GM12878 (cell line): ENCODE data around the gene CFLAR. TPM values are rescaled to one million over a fixed set of nuclear protein-coding genes. Genes with fewer than 3 reads are reported as not detected.

Source experiments
- ATF7 ChIP-seq: fragments of 450-650 bp; IDR thresholded peaks from 2 replicates; pipeline ENCODE4 v1.6.1; 2016; ENCODE audit warnings: low read depth, mild to moderate bottlenecking
- BCL11A ChIP-seq: IDR thresholded peaks from 2 replicates; pipeline ENCODE4 v1.6.1; 2011; ENCODE audit warnings: low read depth, low read length
- BRCA1 ChIP-seq: IDR thresholded peaks from 2 replicates; pipeline ENCODE4 v1.6.1; 2011; ENCODE audit warnings: low read depth, low read length, improper control_type of control experiment
- CBX3 ChIP-seq: fragments of 200-600 bp; sonication (generic); IDR thresholded peaks from 2 replicates; pipeline ENCODE4 v1.6.1; 2016; ENCODE audit warnings: low read depth, borderline replicate concordance
- CHD1 ChIP-seq: IDR thresholded peaks from 2 replicates; pipeline ENCODE4 v1.6.1; 2012; ENCODE audit warnings: low read depth, low read length, improper control_type of control experiment
- ESRRA ChIP-seq: IDR thresholded peaks from 2 replicates; pipeline ENCODE4 v1.6.1; 2012; ENCODE audit warnings: mild to moderate bottlenecking, low read length, improper control_type of control experiment
- FOXK2 ChIP-seq: fragments of 450-650 bp; IDR thresholded peaks from 2 replicates; pipeline ENCODE4 v1.6.1; 2017; ENCODE audit warnings: mild to moderate bottlenecking, moderate library complexity
- GABPA ChIP-seq: IDR thresholded peaks from 2 replicates; pipeline ENCODE4 v1.6.1; 2014; ENCODE audit warnings: antibody characterized with exemption, low read depth, mild to moderate bottlenecking, inconsistent platforms
- HDAC2 ChIP-seq: fragments of 200-600 bp; sonication (generic); IDR thresholded peaks from 2 replicates; pipeline ENCODE4 v1.6.1; 2017
- IRF4 ChIP-seq: IDR thresholded peaks from 2 replicates; pipeline ENCODE4 v1.6.1; 2011; ENCODE audit warnings: low read depth, low read length
- KAT2A ChIP-seq: conservative IDR thresholded peaks from 2 replicates; pipeline ENCODE4 v1.6.1; 2011; ENCODE audit warnings: low read depth, low read length; ENCODE audit not compliant: control insufficient read depth
- KLF5 ChIP-seq: fragments of 450-650 bp; IDR thresholded peaks from 2 replicates; pipeline ENCODE4 v1.6.1; 2014; ENCODE audit warnings: mild to moderate bottlenecking; ENCODE audit not compliant: partially characterized antibody
- LARP7 ChIP-seq: fragments of 450-650 bp; IDR thresholded peaks from 2 replicates; pipeline ENCODE4 v1.6.1; 2017; ENCODE audit warnings: mild to moderate bottlenecking
- MYB ChIP-seq: fragments of 150-350 bp; IDR thresholded peaks from 2 replicates; pipeline ENCODE4 v1.6.1; 2014; ENCODE audit warnings: mild to moderate bottlenecking, low read depth, low read length, borderline replicate concordance
- PAX5 ChIP-seq: IDR thresholded peaks from 2 replicates; pipeline ENCODE4 v1.6.1; 2011; ENCODE audit warnings: low read depth, low read length, borderline replicate concordance
- PML ChIP-seq: IDR thresholded peaks from 2 replicates; pipeline ENCODE4 v1.6.1; 2012; ENCODE audit warnings: low read length, inconsistent platforms
- POLR2AphosphoS2 ChIP-seq: IDR thresholded peaks from 2 replicates; pipeline ENCODE4 v1.6.1; 2011; ENCODE audit warnings: low read depth, mild to moderate bottlenecking, low read length, improper control_type of control experiment, moderate library complexity
- RUNX3 ChIP-seq: IDR thresholded peaks from 2 replicates; pipeline ENCODE4 v1.6.1; 2012; ENCODE audit warnings: low read length, inconsistent platforms
- SUZ12 ChIP-seq: fragments of 200-600 bp; sonication (generic); IDR thresholded peaks from one replicate; pipeline ENCODE4 v1.6.1; 2018; ENCODE audit warnings: antibody characterized with exemption, mild to moderate bottlenecking; ENCODE audit not compliant: unreplicated experiment
- ZNF274 ChIP-seq: IDR thresholded peaks from one replicate; pipeline ENCODE4 v1.8.0; 2011; ENCODE audit not compliant: insufficient read length, insufficient read depth
- polyA plus RNA-seq, 11 experiments: library from polyadenylated mRNA; depleted of rRNA in 4 of 11; unstranded in 6 of 11; stranded (reverse) in 5 of 11; fragments of >200 nt; fragmentation: Nextera tagmentation in 4 of 11; fragmentation: Illumina TruSeq in 1 of 11; extraction: Ambion mirVana in 4 of 11; extraction: Trizol in 1 of 11; gene quantifications; 1 replicate in 1 of 11; 2 replicates in 10 of 11; pipeline versions ENCODE4 v1.2.1 to v1.2.3, GENCODE V29; 2011 to 2016; ENCODE audit warnings: inconsistent platforms in 2 of 11, missing spikeins in 2 of 11, low read depth in 1 of 11
- total RNA-seq, 4 experiments: library from RNA; depleted of rRNA in 3 of 4; stranded (reverse); fragments of >200 nt in 3 of 4; fragmentation: Illumina TruSeq in 1 of 4; extraction: Trizol in 1 of 4; gene quantifications; 2 replicates each; pipeline versions ENCODE4 v1.2.1 to v1.2.3, GENCODE V29; 2013 to 2021
- TF ChIP-seq, protein P1 (sequence below): fragments of 450-650 bp; formaldehyde crosslinking; IDR thresholded peaks from 2 replicates; pipeline ENCODE4 v1.4.0; 2020; ENCODE audit warnings: mild to moderate bottlenecking, moderate library complexity
- TF ChIP-seq, protein P2 (sequence below): fragments of 450-650 bp; IDR thresholded peaks from 2 replicates; pipeline ENCODE4 v1.6.1; 2016; ENCODE audit warnings: mild to moderate bottlenecking
- TF ChIP-seq, protein P3 (sequence below): IDR thresholded peaks from 2 replicates; pipeline ENCODE4 v1.6.1; 2011; ENCODE audit warnings: low read depth, mild to moderate bottlenecking, low read length, moderate library complexity, borderline replicate concordance; ENCODE audit errors: extremely low read depth
- TF ChIP-seq, protein P4 (sequence below): fragments of 150-350 bp; IDR thresholded peaks from 2 replicates; pipeline ENCODE4 v1.6.1; 2016; ENCODE audit warnings: low read depth, low read length

The CFLAR gene
- total and polyA plus RNA-seq, 10 of the 15 experiments (the other 5 are each of a cell fraction or from before 2014, with no cell fraction given): 80.6 to 181 (median 101) TPM

DNA sequence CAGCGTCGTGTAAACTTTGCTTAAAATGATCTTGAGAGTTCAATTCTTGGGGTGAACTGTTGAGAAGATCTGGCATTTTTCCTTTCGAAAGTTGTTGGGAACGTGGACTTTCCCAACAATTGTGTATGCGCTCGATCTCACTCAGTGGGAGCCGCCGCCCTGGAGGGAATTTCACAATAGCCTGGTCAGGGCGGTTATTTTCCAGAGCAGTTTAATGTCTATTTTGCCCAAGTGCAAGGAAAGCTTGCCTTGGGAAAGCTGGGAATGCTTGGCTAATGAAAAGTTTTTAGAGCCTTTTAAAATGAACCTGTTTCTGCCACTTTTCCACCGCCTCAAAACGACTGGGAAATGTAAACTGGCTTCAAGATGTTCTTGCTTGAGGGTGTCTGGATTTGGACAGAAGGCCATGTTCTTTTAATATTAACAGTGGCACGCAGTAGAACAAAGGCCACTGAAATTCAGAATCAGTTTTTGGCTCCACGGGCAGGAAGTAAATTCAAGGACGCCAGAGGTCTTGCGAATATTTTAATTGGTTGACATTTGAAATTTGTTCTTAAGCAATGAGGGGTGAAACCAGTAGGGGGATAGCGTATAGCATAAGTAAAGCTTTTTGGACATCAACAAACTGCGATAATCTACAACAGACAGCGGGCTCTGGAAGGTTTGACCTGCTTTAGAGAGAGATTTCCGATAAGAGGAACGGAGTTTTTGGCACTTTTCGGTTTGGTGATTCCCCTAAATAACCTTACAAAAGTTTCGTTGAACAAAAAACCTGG lies 1.2 kb downstream of the CFLAR start (continued):
- TF ChIP-seq, protein P1, sequence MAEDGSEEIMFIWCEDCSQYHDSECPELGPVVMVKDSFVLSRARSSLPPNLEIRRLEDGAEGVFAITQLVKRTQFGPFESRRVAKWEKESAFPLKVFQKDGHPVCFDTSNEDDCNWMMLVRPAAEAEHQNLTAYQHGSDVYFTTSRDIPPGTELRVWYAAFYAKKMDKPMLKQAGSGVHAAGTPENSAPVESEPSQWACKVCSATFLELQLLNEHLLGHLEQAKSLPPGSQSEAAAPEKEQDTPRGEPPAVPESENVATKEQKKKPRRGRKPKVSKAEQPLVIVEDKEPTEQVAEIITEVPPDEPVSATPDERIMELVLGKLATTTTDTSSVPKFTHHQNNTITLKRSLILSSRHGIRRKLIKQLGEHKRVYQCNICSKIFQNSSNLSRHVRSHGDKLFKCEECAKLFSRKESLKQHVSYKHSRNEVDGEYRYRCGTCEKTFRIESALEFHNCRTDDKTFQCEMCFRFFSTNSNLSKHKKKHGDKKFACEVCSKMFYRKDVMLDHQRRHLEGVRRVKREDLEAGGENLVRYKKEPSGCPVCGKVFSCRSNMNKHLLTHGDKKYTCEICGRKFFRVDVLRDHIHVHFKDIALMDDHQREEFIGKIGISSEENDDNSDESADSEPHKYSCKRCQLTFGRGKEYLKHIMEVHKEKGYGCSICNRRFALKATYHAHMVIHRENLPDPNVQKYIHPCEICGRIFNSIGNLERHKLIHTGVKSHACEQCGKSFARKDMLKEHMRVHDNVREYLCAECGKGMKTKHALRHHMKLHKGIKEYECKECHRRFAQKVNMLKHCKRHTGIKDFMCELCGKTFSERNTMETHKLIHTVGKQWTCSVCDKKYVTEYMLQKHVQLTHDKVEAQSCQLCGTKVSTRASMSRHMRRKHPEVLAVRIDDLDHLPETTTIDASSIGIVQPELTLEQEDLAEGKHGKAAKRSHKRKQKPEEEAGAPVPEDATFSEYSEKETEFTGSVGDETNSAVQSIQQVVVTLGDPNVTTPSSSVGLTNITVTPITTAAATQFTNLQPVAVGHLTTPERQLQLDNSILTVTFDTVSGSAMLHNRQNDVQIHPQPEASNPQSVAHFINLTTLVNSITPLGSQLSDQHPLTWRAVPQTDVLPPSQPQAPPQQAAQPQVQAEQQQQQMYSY (CRISPR knock-in tag): no peak
- TF ChIP-seq CBX3: no peak
- no peak for TF ChIP-seq ZNF274
- TF ChIP-seq, protein P2, sequence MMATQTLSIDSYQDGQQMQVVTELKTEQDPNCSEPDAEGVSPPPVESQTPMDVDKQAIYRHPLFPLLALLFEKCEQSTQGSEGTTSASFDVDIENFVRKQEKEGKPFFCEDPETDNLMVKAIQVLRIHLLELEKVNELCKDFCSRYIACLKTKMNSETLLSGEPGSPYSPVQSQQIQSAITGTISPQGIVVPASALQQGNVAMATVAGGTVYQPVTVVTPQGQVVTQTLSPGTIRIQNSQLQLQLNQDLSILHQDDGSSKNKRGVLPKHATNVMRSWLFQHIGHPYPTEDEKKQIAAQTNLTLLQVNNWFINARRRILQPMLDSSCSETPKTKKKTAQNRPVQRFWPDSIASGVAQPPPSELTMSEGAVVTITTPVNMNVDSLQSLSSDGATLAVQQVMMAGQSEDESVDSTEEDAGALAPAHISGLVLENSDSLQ: 0 out of 2 replicates have a peak, but pooled peaks have one; percentile 7
- TF ChIP-seq SUZ12: no peak
- peak; percentile 47; the same call in 1 of the 2 replicates for TF ChIP-seq ESRRA
- TF ChIP-seq KAT2A: no peak
- no peak for TF ChIP-seq KLF5
- TF ChIP-seq MYB: no peak
- no peak for TF ChIP-seq PML
- no peak for TF ChIP-seq GABPA
- no peak for TF ChIP-seq HDAC2
- TF ChIP-seq, protein P3, sequence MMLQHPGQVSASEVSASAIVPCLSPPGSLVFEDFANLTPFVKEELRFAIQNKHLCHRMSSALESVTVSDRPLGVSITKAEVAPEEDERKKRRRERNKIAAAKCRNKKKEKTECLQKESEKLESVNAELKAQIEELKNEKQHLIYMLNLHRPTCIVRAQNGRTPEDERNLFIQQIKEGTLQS: no peak
- TF ChIP-seq PAX5: no peak
- peak; percentile 47; the same call in 1 of the 2 replicates for TF ChIP-seq POLR2AphosphoS2
- peak; percentile 87; the same call in 1 of the 2 replicates for TF ChIP-seq CHD1
- TF ChIP-seq, protein P4, sequence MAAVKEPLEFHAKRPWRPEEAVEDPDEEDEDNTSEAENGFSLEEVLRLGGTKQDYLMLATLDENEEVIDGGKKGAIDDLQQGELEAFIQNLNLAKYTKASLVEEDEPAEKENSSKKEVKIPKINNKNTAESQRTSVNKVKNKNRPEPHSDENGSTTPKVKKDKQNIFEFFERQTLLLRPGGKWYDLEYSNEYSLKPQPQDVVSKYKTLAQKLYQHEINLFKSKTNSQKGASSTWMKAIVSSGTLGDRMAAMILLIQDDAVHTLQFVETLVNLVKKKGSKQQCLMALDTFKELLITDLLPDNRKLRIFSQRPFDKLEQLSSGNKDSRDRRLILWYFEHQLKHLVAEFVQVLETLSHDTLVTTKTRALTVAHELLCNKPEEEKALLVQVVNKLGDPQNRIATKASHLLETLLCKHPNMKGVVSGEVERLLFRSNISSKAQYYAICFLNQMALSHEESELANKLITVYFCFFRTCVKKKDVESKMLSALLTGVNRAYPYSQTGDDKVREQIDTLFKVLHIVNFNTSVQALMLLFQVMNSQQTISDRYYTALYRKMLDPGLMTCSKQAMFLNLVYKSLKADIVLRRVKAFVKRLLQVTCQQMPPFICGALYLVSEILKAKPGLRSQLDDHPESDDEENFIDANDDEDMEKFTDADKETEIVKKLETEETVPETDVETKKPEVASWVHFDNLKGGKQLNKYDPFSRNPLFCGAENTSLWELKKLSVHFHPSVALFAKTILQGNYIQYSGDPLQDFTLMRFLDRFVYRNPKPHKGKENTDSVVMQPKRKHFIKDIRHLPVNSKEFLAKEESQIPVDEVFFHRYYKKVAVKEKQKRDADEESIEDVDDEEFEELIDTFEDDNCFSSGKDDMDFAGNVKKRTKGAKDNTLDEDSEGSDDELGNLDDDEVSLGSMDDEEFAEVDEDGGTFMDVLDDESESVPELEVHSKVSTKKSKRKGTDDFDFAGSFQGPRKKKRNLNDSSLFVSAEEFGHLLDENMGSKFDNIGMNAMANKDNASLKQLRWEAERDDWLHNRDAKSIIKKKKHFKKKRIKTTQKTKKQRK: no peak
- no peak for TF ChIP-seq FOXK2
- TF ChIP-seq ATF7: peak; percentile 30; the same call in 1 of the 2 replicates
- no peak for TF ChIP-seq RUNX3
- no peak for TF ChIP-seq BCL11A
- 0 out of 2 replicates have a peak, but pooled peaks have one; percentile 49 for TF ChIP-seq IRF4
- no peak for TF ChIP-seq LARP7
- no peak for TF ChIP-seq BRCA1
